ENCODE measurements around the gene C12orf57. TPM values are rescaled to one million over a fixed set of nuclear protein-coding genes. Genes with fewer than 3 reads are reported as not detected.

The C12orf57 gene
- total and polyA plus RNA-seq, 2 donors from 2014 or later: 175 to 336 TPM

GRCh38 chr12:6956021-6956727 lies 12.4 kb downstream of the C12orf57 start:
- H3K36me3 ChIP-seq (ENCODE audit: control insufficient read depth in 2 of 3, insufficient read depth in 3 of 3, low read length in 3 of 3): peaks cover 0 to 5% (median 0%) of the 10 kb centered on the region in 3 donors
- TF ChIP-seq, protein P1, sequence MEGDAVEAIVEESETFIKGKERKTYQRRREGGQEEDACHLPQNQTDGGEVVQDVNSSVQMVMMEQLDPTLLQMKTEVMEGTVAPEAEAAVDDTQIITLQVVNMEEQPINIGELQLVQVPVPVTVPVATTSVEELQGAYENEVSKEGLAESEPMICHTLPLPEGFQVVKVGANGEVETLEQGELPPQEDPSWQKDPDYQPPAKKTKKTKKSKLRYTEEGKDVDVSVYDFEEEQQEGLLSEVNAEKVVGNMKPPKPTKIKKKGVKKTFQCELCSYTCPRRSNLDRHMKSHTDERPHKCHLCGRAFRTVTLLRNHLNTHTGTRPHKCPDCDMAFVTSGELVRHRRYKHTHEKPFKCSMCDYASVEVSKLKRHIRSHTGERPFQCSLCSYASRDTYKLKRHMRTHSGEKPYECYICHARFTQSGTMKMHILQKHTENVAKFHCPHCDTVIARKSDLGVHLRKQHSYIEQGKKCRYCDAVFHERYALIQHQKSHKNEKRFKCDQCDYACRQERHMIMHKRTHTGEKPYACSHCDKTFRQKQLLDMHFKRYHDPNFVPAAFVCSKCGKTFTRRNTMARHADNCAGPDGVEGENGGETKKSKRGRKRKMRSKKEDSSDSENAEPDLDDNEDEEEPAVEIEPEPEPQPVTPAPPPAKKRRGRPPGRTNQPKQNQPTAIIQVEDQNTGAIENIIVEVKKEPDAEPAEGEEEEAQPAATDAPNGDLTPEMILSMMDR (IDR thresholded peaks at IDR 0.05; ENCODE audit: borderline replicate concordance, extremely low read depth, insufficient read depth): no peak
- DNase-seq: no peak
- H3K9ac ChIP-seq (ENCODE audit: low read length in 3 of 3): no peak overlapping the region
- H3K27me3 ChIP-seq (ENCODE audit: control insufficient read depth, insufficient read depth, low read length): no peaks in the 10 kb centered on the region
- intact Hi-C loops (cut with DNase I): no loop called here
- H3K4me3 ChIP-seq (ENCODE audit: low read length in 3 of 3): no peak overlapping the region
- H3K27ac ChIP-seq (ENCODE audit: low read depth in 2 of 2, low read length in 2 of 2): no peak overlapping the region
- H3K9me3 ChIP-seq (ENCODE audit: control insufficient read depth in 2 of 3, insufficient read depth in 1 of 3, low read length in 3 of 3): no peaks in the 10 kb centered on the region
- H3K4me1 ChIP-seq (ENCODE audit: control insufficient read depth in 2 of 3, insufficient read depth in 2 of 3, low read depth in 1 of 3, low read length in 3 of 3): peaks cover 0 to 16% (median 0%) of the 10 kb centered on the region in 3 donors
- no peak for FAIRE-seq

- no peak for FAIRE-seq
- intact Hi-C loops (cut with DNase I): no loop called here
Measured at GRCh38 chr12:6957151-6957701, 13.4 kb downstream of the C12orf57 start.

DNA sequence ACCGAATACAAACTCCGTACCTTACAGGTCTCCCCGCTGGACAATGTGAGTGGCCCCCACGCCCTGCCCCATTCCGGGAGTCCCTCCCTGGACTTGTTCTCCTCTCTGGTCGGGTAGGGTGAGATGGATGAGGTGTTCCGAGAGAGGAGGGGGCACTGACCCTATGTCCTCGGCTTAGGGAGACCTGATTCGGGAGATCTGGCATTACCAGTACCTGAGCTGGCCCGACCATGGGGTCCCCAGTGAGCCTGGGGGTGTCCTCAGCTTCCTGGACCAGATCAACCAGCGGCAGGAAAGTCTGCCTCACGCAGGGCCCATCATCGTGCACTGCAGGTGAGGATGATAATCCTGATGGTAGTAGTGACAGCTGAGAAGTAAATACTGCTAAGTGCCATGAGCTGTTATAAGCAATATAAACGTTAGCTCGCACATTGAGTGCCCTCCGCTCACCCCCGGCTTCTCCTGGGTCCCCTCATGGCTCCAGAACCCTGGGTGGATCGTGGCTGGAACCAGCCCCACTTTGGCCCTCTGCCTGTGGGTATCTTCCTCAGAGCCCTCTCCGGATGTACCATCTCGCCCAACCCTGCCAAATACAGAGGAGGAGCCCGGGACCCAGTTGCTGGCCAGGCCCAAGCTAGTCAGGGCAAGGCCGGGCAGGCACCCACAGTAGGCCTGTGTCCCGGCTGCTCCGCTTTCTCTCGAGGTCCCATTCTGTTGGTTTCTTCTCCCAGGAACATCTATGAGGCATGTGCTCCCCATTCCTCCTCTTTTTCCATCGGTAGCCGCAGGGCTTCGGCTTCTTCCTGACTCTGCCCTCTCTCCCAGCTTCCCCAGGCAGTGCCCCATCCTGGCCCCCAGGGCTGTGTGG lies 14.2 kb downstream of the C12orf57 start:
- Histone ChIP-seq H3K4me1 (ENCODE audit: control insufficient read depth in 2 of 3, insufficient read depth in 2 of 3, low read depth in 1 of 3, low read length in 3 of 3) (peaks cover 0 to 25% (median 9%) of the 10 kb centered on the region in 3 donors), H3K4me3 (ENCODE audit: low read length in 3 of 3) (no peak overlapping the region), H3K27ac (ENCODE audit: low read depth in 2 of 2, low read length in 2 of 2) (peak overlapping the region in 1 of 2 donors; percentile 51), H3K36me3 (ENCODE audit: control insufficient read depth in 2 of 3, insufficient read depth in 3 of 3, low read length in 3 of 3) (peaks cover 0 to 5% (median 0%) of the 10 kb centered on the region in 3 donors), H3K9ac (ENCODE audit: low read length in 3 of 3) (no peak overlapping the region), H3K27me3 (ENCODE audit: control insufficient read depth, insufficient read depth, low read length) (no peaks in the 10 kb centered on the region), H3K9me3 (ENCODE audit: control insufficient read depth in 2 of 3, insufficient read depth in 1 of 3, low read length in 3 of 3) (no peaks in the 10 kb centered on the region)
- TF ChIP-seq, protein P1 (IDR thresholded peaks at IDR 0.05; ENCODE audit: borderline replicate concordance, extremely low read depth, insufficient read depth): no peak
- intact Hi-C loops (cut with DNase I): no loop called here
- DNase-seq (peak in 1 of 5 donors; percentile 75), FAIRE-seq (no peak)

More at GRCh38 chr12:6957151-6957701, 13.4 kb downstream of the C12orf57 start:
- Histone ChIP-seq H3K9ac (ENCODE audit: low read length in 3 of 3) (no peak overlapping the region), H3K36me3 (ENCODE audit: control insufficient read depth in 2 of 3, insufficient read depth in 3 of 3, low read length in 3 of 3) (peaks cover 0 to 5% (median 0%) of the 10 kb centered on the region in 3 donors), H3K4me1 (ENCODE audit: control insufficient read depth in 2 of 3, insufficient read depth in 2 of 3, low read depth in 1 of 3, low read length in 3 of 3) (peaks cover 0 to 23% (median 7%) of the 10 kb centered on the region in 3 donors), H3K9me3 (ENCODE audit: control insufficient read depth in 2 of 3, insufficient read depth in 1 of 3, low read length in 3 of 3) (no peaks in the 10 kb centered on the region), H3K27me3 (ENCODE audit: control insufficient read depth, insufficient read depth, low read length) (no peaks in the 10 kb centered on the region), H3K27ac (ENCODE audit: low read depth in 2 of 2, low read length in 2 of 2) (no peak overlapping the region), H3K4me3 (ENCODE audit: low read length in 3 of 3) (no peak overlapping the region)
- TF ChIP-seq, protein P1 (IDR thresholded peaks at IDR 0.05; ENCODE audit: borderline replicate concordance, extremely low read depth, insufficient read depth): no peak
- no peak for DNase-seq
